Thyroid gland (tissue), 4 donors: ENCODE data around the gene HLA-E. TPM values are rescaled to one million over a fixed set of nuclear protein-coding genes. Genes with fewer than 3 reads are reported as not detected.

ENCODE experiments used
- DNase-seq, 2 donors: peaks; one replicate each; pipeline ENCODE4 v3.0.0-alpha.2; 2019
- H3K27ac ChIP-seq, 3 donors: fragments of 200-600 bp; sonication (generic); 1 replicate in 2 of 3; 2 replicates in 1 of 3; pipeline ENCODE4 v1.5.1; 2016 to 2019; ENCODE audit warnings: mild to moderate bottlenecking in 1 of 3, moderate library complexity in 1 of 3
- H3K27me3 ChIP-seq: fragments of 200-600 bp; sonication (generic); one replicate; pipeline ENCODE4 v1.5.1; 2019
- H3K36me3 ChIP-seq, 2 donors: fragments of 200-600 bp; sonication (generic); one replicate each; pipeline ENCODE4 v1.5.1; 2016 to 2019
- H3K4me1 ChIP-seq, 2 donors: fragments of 200-600 bp; sonication (generic); one replicate each; pipeline ENCODE4 v1.5.1; 2017 to 2019
- H3K4me3 ChIP-seq, 3 donors: fragments of 200-600 bp; sonication (generic); replicated peaks in 1 of 3; 1 replicate in 2 of 3; 2 replicates in 1 of 3; pipeline ENCODE4 v1.5.1; 2016; ENCODE audit warnings: mild to moderate bottlenecking in 1 of 3
- H3K9me3 ChIP-seq: fragments of 200-600 bp; sonication (generic); one replicate; pipeline ENCODE4 v1.5.1; 2017
- CTCF ChIP-seq, 6 experiments: fragments of 200-600 bp in 3 of 6; fragments of 450-650 bp in 3 of 6; sonication (generic) in 3 of 6; IDR thresholded peaks; one replicate each; pipeline ENCODE4 v1.5.1; 2016 to 2019; ENCODE audit warnings: antibody characterized with exemption in 6 of 6, mild to moderate bottlenecking in 2 of 6, inconsistent platforms in 1 of 6, moderate library complexity in 1 of 6
- POLR2A ChIP-seq, 2 donors: fragments of 450-650 bp; IDR thresholded peaks; one replicate each; pipeline ENCODE4 v1.6.1; 2017; ENCODE audit warnings: antibody characterized with exemption in 2 of 2, mild to moderate bottlenecking in 2 of 2, moderate library complexity in 1 of 2
- WGBS, 2 donors: methylation state at CpG; one replicate each; pipeline ENCODE4 v1.1.5; 2017; 5-methylcytosine and 5-hydroxymethylcytosine counted together
- intact Hi-C: fragments of 100-400 bp; cut with DNase I; formaldehyde crosslinking; loops from one replicate; pipeline ENCODE4 v1.15.1; 2023
- total RNA-seq, 4 donors: library from RNA; depleted of rRNA; stranded (reverse); fragments of >200 nt; gene quantifications; one replicate each; pipeline ENCODE4 v1.2.3, GENCODE V29; 2016

Gene HLA-E
- 100 to 1,000 TPM; 382 to 717 (median 457) TPM for total RNA-seq

GRCh38 chr6:30489081-30490025 is at the start of gene HLA-E:
TSS of gene HLA-E (plus strand) at chr6:30489509. CDS start at chr6:30489532, 23 bp downstream.
- Histone ChIP-seq H3K27me3 (no peaks in the 10 kb centered on the region), H3K9me3 (no peaks in the 10 kb centered on the region), H3K27ac (peak within 1 kb of the TSS; percentile 91 to 96 (median 94)), H3K4me1 (peaks cover 4 to 24% of the 10 kb centered on the region in 2 donors), H3K4me3 (peak within 1 kb of the TSS; percentile 52 to 91 (median 80)), H3K36me3 (peaks cover 18 to 35% of the 10 kb centered on the region in 2 donors)
- 11 to 21% methylated on average over 21 to 47 of the region's 68 CpGs for WGBS, 2 donors
- peak; percentile 57 to 93 for TF ChIP-seq POLR2A (IDR thresholded peaks at IDR 0.05)
- TF ChIP-seq CTCF (IDR thresholded peaks at IDR 0.05), result no peak
- intact Hi-C loops, result loop anchor here (5.0 to 10.0 kb wide), 2 partner anchors 43 to 185 kb away; partner anchors contain the start of gene DHX16
- DNase-seq, result peak; percentile 92 to 94

GRCh38 chr6:30441171-30441570 is 48.1 kb upstream of the HLA-E start:
- H3K9me3 ChIP-seq, result no peaks in the 10 kb centered on the region
- H3K27me3 ChIP-seq, result peaks cover 12% of the 10 kb centered on the region
- intact Hi-C loops, result no loop called here
- H3K36me3 ChIP-seq, result no peaks in the 10 kb centered on the region
- DNase-seq, result no peak
- no peaks in the 10 kb centered on the region for H3K4me1 ChIP-seq
- WGBS, 2 donors, result 67 to 77% methylated on average over 3 of the region's 3 CpGs
- no peak overlapping the region for H3K27ac ChIP-seq
- TF ChIP-seq POLR2A (IDR thresholded peaks at IDR 0.05), result no peak
- TF ChIP-seq CTCF (IDR thresholded peaks at IDR 0.05), result no peak
- H3K4me3 ChIP-seq, result no peak overlapping the region

- no peak for DNase-seq
- TF ChIP-seq CTCF (IDR thresholded peaks at IDR 0.05) (no peak), POLR2A (IDR thresholded peaks at IDR 0.05) (no peak)
- no peaks in the 10 kb centered on the region for H3K9me3 ChIP-seq
- H3K36me3 ChIP-seq, result no peaks in the 10 kb centered on the region
- WGBS, 2 donors, result 18 to 25% methylated on average over 19 to 20 of the region's 20 CpGs
- no peak overlapping the region for H3K4me3 ChIP-seq
- H3K27me3 ChIP-seq, result peaks cover 18% of the 10 kb centered on the region
- no peaks in the 10 kb centered on the region for H3K4me1 ChIP-seq
- intact Hi-C loops, result no loop called here
- H3K27ac ChIP-seq, result no peak overlapping the region
Measured at GRCh38 chr6:30443657-30444450, 45.5 kb upstream of the HLA-E start.

- TF ChIP-seq POLR2A (IDR thresholded peaks at IDR 0.05) (no peak), CTCF (IDR thresholded peaks at IDR 0.05) (no peak)
- peaks cover 23% of the 10 kb centered on the region for H3K27me3 ChIP-seq
- H3K36me3 ChIP-seq, result no peaks in the 10 kb centered on the region
- intact Hi-C loops, result no loop called here
- no peak overlapping the region for H3K4me3 ChIP-seq
- no peak for DNase-seq
- WGBS, 2 donors, result 48 to 68% methylated on average over 8 of the region's 8 CpGs
- H3K4me1 ChIP-seq, result no peaks in the 10 kb centered on the region
- H3K9me3 ChIP-seq, result no peaks in the 10 kb centered on the region
- no peak overlapping the region for H3K27ac ChIP-seq
Measured at GRCh38 chr6:30444451-30444742, 44.9 kb upstream of the HLA-E start.
